HEK293 (cell line): ENCODE results near the gene CAV2.

Experiments used
- CTCF ChIA-PET: fragments of 350-600 bp; formaldehyde crosslinking; extraction: SDS; loops from one replicate; lab custom pipeline; 2021; ENCODE audit warnings: antibody characterized with exemption; lab: Yijun Ruan, JAX
- POLR2A ChIA-PET: fragments of 300-600 bp; formaldehyde crosslinking; extraction: SDS; loops from one replicate; lab custom pipeline; 2020; ENCODE audit warnings: antibody characterized with exemption, inconsistent platforms; lab: Yijun Ruan, JAX
- H3K27ac ChIP-seq: fragments of 200-500 bp; sonication (Bioruptor generic); 2 replicates; pipeline ENCODE4 v1.5.1; 2014; ENCODE audit warnings: low read depth, low read length, control low read depth, inconsistent platforms; ENCODE audit errors: extremely low read depth
- H3K36me3 ChIP-seq, 2 experiments: fragments of 200-500 bp in 1 of 2; sonication (Bioruptor generic) in 1 of 2; 1 replicate in 1 of 2; 2 replicates in 1 of 2; pipeline ENCODE4 v1.5.1; 2014 to 2017; ENCODE audit warnings: inconsistent platforms in 2 of 2, low read length in 2 of 2; ENCODE audit not compliant: control insufficient read depth in 2 of 2, insufficient read depth in 1 of 2
- H3K4me1 ChIP-seq: fragments of 200-500 bp; sonication (Bioruptor generic); 2 replicates; pipeline ENCODE4 v1.5.1; 2014; ENCODE audit warnings: mild to moderate bottlenecking, low read length, inconsistent platforms; ENCODE audit not compliant: control insufficient read depth, insufficient read depth
- H3K4me3 ChIP-seq: 2 replicates; pipeline ENCODE4 v1.5.1; 2011; ENCODE audit warnings: low read depth, mild to moderate bottlenecking, control low read depth, low read length, moderate library complexity
- H3K9me3 ChIP-seq: fragments of 200-500 bp; sonication (Bioruptor generic); 2 replicates; pipeline ENCODE4 v1.5.1; 2014; ENCODE audit warnings: low read depth, low read length, inconsistent platforms; ENCODE audit not compliant: control insufficient read depth, insufficient read depth
- EGR2 ChIP-seq: fragments of 450-650 bp; formaldehyde crosslinking; IDR thresholded peaks from 2 replicates; pipeline ENCODE4 v1.5.1; 2016; ENCODE audit warnings: low read depth, missing biosample characterization, missing genetic modification characterization
- GLIS1 ChIP-seq: fragments of 450-650 bp; formaldehyde crosslinking; IDR thresholded peaks from 2 replicates; pipeline ENCODE4 v1.5.1; 2016; ENCODE audit warnings: missing biosample characterization, missing genetic modification characterization
- MZF1 ChIP-seq: fragments of 450-650 bp; formaldehyde crosslinking; IDR thresholded peaks from 2 replicates; pipeline ENCODE4 v1.5.1; 2017; ENCODE audit warnings: missing biosample characterization, missing genetic modification characterization, borderline replicate concordance
- OSR2 ChIP-seq: fragments of 450-650 bp; formaldehyde crosslinking; IDR thresholded peaks from 2 replicates; pipeline ENCODE4 v1.5.1; 2016; ENCODE audit warnings: missing biosample characterization, missing genetic modification characterization
- SP7 ChIP-seq: fragments of 450-650 bp; formaldehyde crosslinking; IDR thresholded peaks from 2 replicates; pipeline ENCODE4 v1.5.1; 2016; ENCODE audit warnings: missing biosample characterization, missing genetic modification characterization
- TRIM28 ChIP-seq: IDR thresholded peaks from 2 replicates; pipeline ENCODE4 v1.6.1; 2011; ENCODE audit warnings: low read length, control low read depth, borderline replicate concordance
- ZBTB7A ChIP-seq: fragments of 450-650 bp; formaldehyde crosslinking; IDR thresholded peaks from 2 replicates; pipeline ENCODE4 v1.5.1; 2016; ENCODE audit warnings: low read depth, missing biosample characterization, missing genetic modification characterization
- ZEB2 ChIP-seq: fragments of 450-650 bp; formaldehyde crosslinking; IDR thresholded peaks from 2 replicates; pipeline ENCODE4 v1.5.1; 2016; ENCODE audit warnings: missing biosample characterization, missing genetic modification characterization
- ZFHX2 ChIP-seq: fragments of 450-650 bp; formaldehyde crosslinking; conservative IDR thresholded peaks from 2 replicates; pipeline ENCODE4 v1.5.1; 2016; ENCODE audit warnings: missing biosample characterization, missing genetic modification characterization
- ZIC2 ChIP-seq: fragments of 450-650 bp; formaldehyde crosslinking; IDR thresholded peaks from 2 replicates; pipeline ENCODE4 v1.5.1; 2016; ENCODE audit warnings: missing biosample characterization, missing genetic modification characterization
- ZNF121 ChIP-seq: fragments of 450-650 bp; formaldehyde crosslinking; IDR thresholded peaks from 2 replicates; pipeline ENCODE4 v1.5.1; 2016; ENCODE audit warnings: missing biosample characterization, missing genetic modification characterization
- ZNF140 ChIP-seq: fragments of 450-650 bp; formaldehyde crosslinking; IDR thresholded peaks from 2 replicates; pipeline ENCODE4 v1.5.1; 2016; ENCODE audit warnings: missing biosample characterization, missing genetic modification characterization
- ZNF175 ChIP-seq: fragments of 450-650 bp; formaldehyde crosslinking; IDR thresholded peaks from 2 replicates; pipeline ENCODE4 v1.5.1; 2016; ENCODE audit warnings: missing biosample characterization, missing genetic modification characterization
- ZNF335 ChIP-seq: fragments of 450-650 bp; formaldehyde crosslinking; conservative IDR thresholded peaks from 2 replicates; pipeline ENCODE4 v1.5.1; 2016; ENCODE audit warnings: missing biosample characterization, missing genetic modification characterization
- ZNF558 ChIP-seq: fragments of 450-650 bp; formaldehyde crosslinking; IDR thresholded peaks from 2 replicates; pipeline ENCODE4 v1.5.1; 2016; ENCODE audit warnings: missing biosample characterization, missing genetic modification characterization
- ZNF561 ChIP-seq: fragments of 450-650 bp; IDR thresholded peaks from 2 replicates; pipeline ENCODE4 v1.5.1; 2018; ENCODE audit warnings: missing biosample characterization, missing genetic modification characterization, borderline replicate concordance
- ZNF610 ChIP-seq: fragments of 450-650 bp; formaldehyde crosslinking; IDR thresholded peaks from 2 replicates; pipeline ENCODE4 v1.5.1; 2016; ENCODE audit warnings: missing biosample characterization, missing genetic modification characterization, borderline replicate concordance
- ZNF626 ChIP-seq: fragments of 450-650 bp; sonication (Bioruptor Pico); formaldehyde crosslinking; IDR thresholded peaks from 2 replicates; pipeline ENCODE4 v1.5.1; 2018; ENCODE audit warnings: missing biosample characterization, missing genetic modification characterization, inconsistent platforms
- TF ChIP-seq, protein P1 (sequence below): fragments of 450-650 bp; formaldehyde crosslinking; IDR thresholded peaks from 2 replicates; pipeline ENCODE4 v1.5.1; 2016; ENCODE audit warnings: missing biosample characterization, missing genetic modification characterization, low read depth
- TF ChIP-seq, protein P2 (sequence below): fragments of 450-650 bp; formaldehyde crosslinking; IDR thresholded peaks from 2 replicates; pipeline ENCODE4 v1.5.1; 2017; ENCODE audit warnings: missing biosample characterization, missing genetic modification characterization
- TF ChIP-seq, protein P3 (sequence below): fragments of 450-650 bp; formaldehyde crosslinking; IDR thresholded peaks from 2 replicates; pipeline ENCODE4 v1.5.1; 2016; ENCODE audit warnings: missing biosample characterization, missing genetic modification characterization, borderline replicate concordance
- TF ChIP-seq, protein P4 (sequence below): sonication (generic); formaldehyde crosslinking; IDR thresholded peaks from 2 replicates; pipeline ENCODE4 v1.8.1; 2022; ENCODE audit warnings: mild to moderate bottlenecking, moderate library complexity, missing genetic modification reagents
- TF ChIP-seq, protein P5 (sequence below): fragments of 450-650 bp; formaldehyde crosslinking; IDR thresholded peaks from 2 replicates; pipeline ENCODE4 v1.5.1; 2016; ENCODE audit warnings: missing biosample characterization, missing genetic modification characterization
- TF ChIP-seq, protein P6 (sequence below): fragments of 450-650 bp; formaldehyde crosslinking; IDR thresholded peaks from 2 replicates; pipeline ENCODE4 v1.5.1; 2016; ENCODE audit warnings: missing biosample characterization, missing genetic modification characterization

The CAV2 gene

DNA sequence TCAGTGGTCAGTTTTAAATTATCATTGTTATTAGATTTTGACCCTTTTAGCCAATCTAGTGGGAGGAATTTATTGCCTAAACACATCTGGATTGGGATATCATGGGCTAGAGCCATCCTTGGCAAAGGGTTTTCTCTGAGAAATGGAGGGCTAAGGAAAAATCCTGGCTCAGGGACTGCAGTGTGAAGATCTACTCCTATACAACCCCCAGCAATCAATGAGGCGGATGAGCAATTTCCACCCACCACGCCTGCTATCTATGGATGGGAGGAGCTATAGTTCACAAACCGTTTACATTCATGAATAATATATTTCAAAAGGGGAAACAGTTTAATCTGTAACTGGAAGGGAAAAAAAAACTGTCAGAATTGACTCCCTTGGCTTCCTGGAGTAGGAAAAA lies 28.0 kb downstream of the CAV2 start:
- CTCF ChIA-PET, result interaction anchor here (0.6 to 2.4 kb wide), 7 partner anchors 10 to 260 kb away, joined by 3 to 15 read pairs (median 3); no protein-coding TSS in a partner anchor
- no peak overlapping the region for H3K27ac ChIP-seq
- POLR2A ChIA-PET, result no interaction called here
- no peaks in the 10 kb centered on the region for H3K36me3 ChIP-seq
- TF ChIP-seq, protein P1, sequence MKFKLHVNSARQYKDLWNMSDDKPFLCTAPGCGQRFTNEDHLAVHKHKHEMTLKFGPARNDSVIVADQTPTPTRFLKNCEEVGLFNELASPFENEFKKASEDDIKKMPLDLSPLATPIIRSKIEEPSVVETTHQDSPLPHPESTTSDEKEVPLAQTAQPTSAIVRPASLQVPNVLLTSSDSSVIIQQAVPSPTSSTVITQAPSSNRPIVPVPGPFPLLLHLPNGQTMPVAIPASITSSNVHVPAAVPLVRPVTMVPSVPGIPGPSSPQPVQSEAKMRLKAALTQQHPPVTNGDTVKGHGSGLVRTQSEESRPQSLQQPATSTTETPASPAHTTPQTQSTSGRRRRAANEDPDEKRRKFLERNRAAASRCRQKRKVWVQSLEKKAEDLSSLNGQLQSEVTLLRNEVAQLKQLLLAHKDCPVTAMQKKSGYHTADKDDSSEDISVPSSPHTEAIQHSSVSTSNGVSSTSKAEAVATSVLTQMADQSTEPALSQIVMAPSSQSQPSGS (tag by site-specific recombination), result no peak
- TF ChIP-seq ZFHX2 (tag by site-specific recombination) (0 out of 2 replicates have a peak, but pooled peaks have one; percentile 30), EGR2 (tag by site-specific recombination) (0 out of 2 replicates have a peak, but pooled peaks have one; percentile 13), ZNF558 (tag by site-specific recombination) (no peak)
- 0 out of 2 replicates have a peak, but pooled peaks cover 4% of the 10 kb centered on the region for H3K4me1 ChIP-seq
- H3K4me3 ChIP-seq, result no peak overlapping the region
- H3K9me3 ChIP-seq, result no peaks in the 10 kb centered on the region

DNA sequence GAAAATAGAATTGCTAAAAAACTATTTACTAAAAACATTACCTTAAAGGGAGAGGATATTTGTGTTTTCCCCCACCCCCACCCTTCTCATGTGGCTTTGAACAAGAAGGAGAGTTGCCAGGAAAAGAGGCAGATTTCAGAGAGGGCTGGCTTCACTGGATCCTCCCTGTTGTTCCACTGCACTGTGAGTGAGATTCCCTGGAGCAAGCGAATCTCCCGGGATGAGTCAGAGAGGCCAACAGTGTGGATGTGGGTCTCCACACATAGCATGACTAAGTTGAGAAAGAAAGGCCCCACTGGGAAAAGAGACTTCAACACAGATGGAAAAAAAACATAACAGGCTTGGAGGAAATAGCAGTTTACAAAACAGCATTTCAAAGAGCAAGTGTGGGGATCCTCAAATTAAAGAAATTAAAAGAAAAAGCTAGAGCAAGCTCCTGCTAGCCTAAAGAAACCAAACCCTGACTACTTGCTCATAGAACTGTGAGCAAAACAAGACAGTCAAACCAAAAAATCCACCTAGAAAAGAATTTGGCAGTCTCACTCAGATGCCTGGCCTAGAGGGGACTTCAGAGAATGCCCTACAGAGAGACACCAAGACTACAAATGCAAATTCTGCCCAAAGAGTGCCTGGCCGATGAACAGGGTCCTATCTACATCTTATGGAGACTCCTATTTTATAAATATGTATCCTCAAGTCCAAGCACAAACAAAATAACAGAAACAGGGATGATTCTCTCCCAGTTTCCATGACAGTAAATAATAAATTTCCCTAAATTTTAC lies 28.7 kb downstream of the CAV2 start:
- no peak overlapping the region for H3K27ac ChIP-seq
- ChIA-PET POLR2A (no interaction called here), CTCF (interaction anchor here (0.6 to 1.1 kb wide), 4 partner anchors 9 to 186 kb away, joined by 3 read pairs; no protein-coding TSS in a partner anchor)
- no peaks in the 10 kb centered on the region; a peak in 1 of 3 replicates for H3K36me3 ChIP-seq
- no peak overlapping the region for H3K4me3 ChIP-seq
- H3K4me1 ChIP-seq, result 0 out of 2 replicates have a peak, but pooled peaks cover 4% of the 10 kb centered on the region
- H3K9me3 ChIP-seq, result no peaks in the 10 kb centered on the region
- TF ChIP-seq SP7 (tag by site-specific recombination) (no peak), ZIC2 (no peak), ZNF561 (tag by site-specific recombination) (no peak), ZNF610 (no peak), ZBTB7A (tag by site-specific recombination) (no peak), ZNF626 (no peak), ZEB2 (tag by site-specific recombination) (peak; percentile 29; the same call in 1 of the 2 replicates), ZNF335 (tag by site-specific recombination) (peak; percentile 52), ZNF140 (no peak), ZNF175 (tag by site-specific recombination) (no peak), GLIS1 (tag by site-specific recombination) (0 out of 2 replicates have a peak, but pooled peaks have one; percentile 7), MZF1 (no peak), TRIM28 (no peak), OSR2 (tag by site-specific recombination) (no peak), ZNF121 (tag by site-specific recombination) (no peak)
- TF ChIP-seq, protein P2, sequence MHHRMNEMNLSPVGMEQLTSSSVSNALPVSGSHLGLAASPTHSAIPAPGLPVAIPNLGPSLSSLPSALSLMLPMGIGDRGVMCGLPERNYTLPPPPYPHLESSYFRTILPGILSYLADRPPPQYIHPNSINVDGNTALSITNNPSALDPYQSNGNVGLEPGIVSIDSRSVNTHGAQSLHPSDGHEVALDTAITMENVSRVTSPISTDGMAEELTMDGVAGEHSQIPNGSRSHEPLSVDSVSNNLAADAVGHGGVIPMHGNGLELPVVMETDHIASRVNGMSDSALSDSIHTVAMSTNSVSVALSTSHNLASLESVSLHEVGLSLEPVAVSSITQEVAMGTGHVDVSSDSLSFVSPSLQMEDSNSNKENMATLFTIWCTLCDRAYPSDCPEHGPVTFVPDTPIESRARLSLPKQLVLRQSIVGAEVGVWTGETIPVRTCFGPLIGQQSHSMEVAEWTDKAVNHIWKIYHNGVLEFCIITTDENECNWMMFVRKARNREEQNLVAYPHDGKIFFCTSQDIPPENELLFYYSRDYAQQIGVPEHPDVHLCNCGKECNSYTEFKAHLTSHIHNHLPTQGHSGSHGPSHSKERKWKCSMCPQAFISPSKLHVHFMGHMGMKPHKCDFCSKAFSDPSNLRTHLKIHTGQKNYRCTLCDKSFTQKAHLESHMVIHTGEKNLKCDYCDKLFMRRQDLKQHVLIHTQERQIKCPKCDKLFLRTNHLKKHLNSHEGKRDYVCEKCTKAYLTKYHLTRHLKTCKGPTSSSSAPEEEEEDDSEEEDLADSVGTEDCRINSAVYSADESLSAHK (tag by site-specific recombination), result no peak
- TF ChIP-seq, protein P3, sequence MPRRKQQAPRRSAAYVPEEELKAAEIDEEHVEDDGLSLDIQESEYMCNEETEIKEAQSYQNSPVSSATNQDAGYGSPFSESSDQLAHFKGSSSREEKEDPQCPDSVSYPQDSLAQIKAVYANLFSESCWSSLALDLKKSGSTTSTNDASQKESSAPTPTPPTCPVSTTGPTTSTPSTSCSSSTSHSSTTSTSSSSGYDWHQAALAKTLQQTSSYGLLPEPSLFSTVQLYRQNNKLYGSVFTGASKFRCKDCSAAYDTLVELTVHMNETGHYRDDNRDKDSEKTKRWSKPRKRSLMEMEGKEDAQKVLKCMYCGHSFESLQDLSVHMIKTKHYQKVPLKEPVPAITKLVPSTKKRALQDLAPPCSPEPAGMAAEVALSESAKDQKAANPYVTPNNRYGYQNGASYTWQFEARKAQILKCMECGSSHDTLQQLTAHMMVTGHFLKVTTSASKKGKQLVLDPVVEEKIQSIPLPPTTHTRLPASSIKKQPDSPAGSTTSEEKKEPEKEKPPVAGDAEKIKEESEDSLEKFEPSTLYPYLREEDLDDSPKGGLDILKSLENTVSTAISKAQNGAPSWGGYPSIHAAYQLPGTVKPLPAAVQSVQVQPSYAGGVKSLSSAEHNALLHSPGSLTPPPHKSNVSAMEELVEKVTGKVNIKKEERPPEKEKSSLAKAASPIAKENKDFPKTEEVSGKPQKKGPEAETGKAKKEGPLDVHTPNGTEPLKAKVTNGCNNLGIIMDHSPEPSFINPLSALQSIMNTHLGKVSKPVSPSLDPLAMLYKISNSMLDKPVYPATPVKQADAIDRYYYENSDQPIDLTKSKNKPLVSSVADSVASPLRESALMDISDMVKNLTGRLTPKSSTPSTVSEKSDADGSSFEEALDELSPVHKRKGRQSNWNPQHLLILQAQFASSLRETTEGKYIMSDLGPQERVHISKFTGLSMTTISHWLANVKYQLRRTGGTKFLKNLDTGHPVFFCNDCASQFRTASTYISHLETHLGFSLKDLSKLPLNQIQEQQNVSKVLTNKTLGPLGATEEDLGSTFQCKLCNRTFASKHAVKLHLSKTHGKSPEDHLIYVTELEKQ (tag by site-specific recombination), result no peak
- TF ChIP-seq, protein P4, sequence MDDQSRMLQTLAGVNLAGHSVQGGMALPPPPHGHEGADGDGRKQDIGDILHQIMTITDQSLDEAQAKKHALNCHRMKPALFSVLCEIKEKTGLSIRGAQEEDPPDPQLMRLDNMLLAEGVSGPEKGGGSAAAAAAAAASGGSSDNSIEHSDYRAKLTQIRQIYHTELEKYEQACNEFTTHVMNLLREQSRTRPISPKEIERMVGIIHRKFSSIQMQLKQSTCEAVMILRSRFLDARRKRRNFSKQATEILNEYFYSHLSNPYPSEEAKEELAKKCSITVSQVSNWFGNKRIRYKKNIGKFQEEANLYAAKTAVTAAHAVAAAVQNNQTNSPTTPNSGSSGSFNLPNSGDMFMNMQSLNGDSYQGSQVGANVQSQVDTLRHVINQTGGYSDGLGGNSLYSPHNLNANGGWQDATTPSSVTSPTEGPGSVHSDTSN (CRISPR knock-in tag), result no peak
- TF ChIP-seq, protein P5, sequence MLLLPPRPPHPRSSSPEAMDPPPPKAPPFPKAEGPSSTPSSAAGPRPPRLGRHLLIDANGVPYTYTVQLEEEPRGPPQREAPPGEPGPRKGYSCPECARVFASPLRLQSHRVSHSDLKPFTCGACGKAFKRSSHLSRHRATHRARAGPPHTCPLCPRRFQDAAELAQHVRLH (tag by site-specific recombination), result no peak
- TF ChIP-seq, protein P6, sequence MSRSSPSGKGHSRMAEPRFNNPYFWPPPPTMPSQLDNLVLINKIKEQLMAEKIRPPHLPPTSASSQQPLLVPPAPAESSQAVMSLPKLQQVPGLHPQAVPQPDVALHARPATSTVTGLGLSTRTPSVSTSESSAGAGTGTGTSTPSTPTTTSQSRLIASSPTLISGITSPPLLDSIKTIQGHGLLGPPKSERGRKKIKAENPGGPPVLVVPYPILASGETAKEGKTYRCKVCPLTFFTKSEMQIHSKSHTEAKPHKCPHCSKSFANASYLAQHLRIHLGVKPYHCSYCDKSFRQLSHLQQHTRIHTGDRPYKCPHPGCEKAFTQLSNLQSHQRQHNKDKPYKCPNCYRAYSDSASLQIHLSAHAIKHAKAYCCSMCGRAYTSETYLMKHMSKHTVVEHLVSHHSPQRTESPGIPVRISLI (tag by site-specific recombination), result no peak
